ENCODE data around the gene CEP85L.

The CEP85L gene

DNA sequence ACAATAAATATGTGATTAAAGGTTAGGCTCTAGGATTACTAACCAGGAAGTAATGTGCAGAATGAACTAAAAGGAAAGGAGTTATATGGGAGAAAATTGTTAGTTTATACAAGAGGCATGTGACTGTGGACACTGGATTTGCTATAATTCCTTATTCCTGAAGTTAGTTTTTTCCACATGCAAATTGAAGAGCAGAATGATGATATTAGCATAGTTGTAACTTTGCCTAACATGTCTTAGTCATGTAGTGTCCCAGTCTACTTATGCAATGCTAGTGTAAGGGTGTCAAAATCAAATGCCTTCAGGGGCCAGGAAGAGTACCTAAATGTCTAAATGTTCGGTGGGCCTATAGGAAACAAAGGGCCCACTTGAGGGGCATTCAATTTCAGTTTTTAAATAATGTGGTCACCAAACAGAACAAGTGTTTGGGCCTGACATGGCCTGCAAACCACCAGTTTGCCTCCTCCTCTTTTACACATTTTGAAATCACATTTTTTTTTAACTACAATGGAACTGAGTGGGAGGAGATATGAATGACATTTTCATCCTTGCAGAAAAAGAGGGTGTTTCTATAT, 28.0 kb upstream of the CEP85L start:
- Histone ChIP-seq H3K4ac (ENCODE audit: low read depth, low read length) (no peak overlapping the region), H3K79me1 (ENCODE audit: low read length) (no peaks in the 10 kb centered on the region), H3K14ac (ENCODE audit: low read length) (no peak overlapping the region), H2BK120ac (ENCODE audit: insufficient read depth, low read length, poor library complexity) (no peak overlapping the region), H3K4me3 (ENCODE audit: low read depth, low read length) (no peak overlapping the region), H2AFZ (ENCODE audit: insufficient read depth, low read length, poor library complexity) (no peak overlapping the region), H3K4me1 (ENCODE audit: control insufficient read depth in 1 of 2, insufficient read depth in 2 of 2, low read length in 2 of 2) (no peaks in the 10 kb centered on the region), H3K23ac (ENCODE audit: low read length) (no peak overlapping the region), H4K8ac (ENCODE audit: low read depth, low read length) (no peak overlapping the region), H3K9ac (ENCODE audit: low read length) (no peak overlapping the region), H3K18ac (ENCODE audit: low read length) (no peak overlapping the region), H2BK5ac (ENCODE audit: low read depth, low read length, poor library complexity) (no peak overlapping the region), H2BK12ac (ENCODE audit: low read length) (no peak overlapping the region), H2AK5ac (ENCODE audit: low read length) (no peak overlapping the region), H3K4me2 (ENCODE audit: low read length) (no peak overlapping the region), H3K36me3 (ENCODE audit: control insufficient read depth in 1 of 2, insufficient read depth in 2 of 2, low read length in 2 of 2) (no peaks in the 10 kb centered on the region), H3K79me2 (ENCODE audit: control insufficient read depth, insufficient read depth, low read length, poor library complexity) (no peaks in the 10 kb centered on the region), H3K9me3 (ENCODE audit: insufficient read depth, low read depth, low read length) (no peaks in the 10 kb centered on the region), H4K91ac (ENCODE audit: low read depth, low read length) (no peak overlapping the region), H3K27me3 (ENCODE audit: insufficient read depth, low read length) (no peaks in the 10 kb centered on the region), H4K12ac (ENCODE audit: low read depth, low read length) (no peak overlapping the region), H3K27ac (ENCODE audit: low read depth, low read length) (no peak overlapping the region)
- peak in 1 of 2 donors; percentile 34 for DNase-seq
- WGBS (ENCODE audit: extremely low coverage, insufficient coverage, insufficient read length) = no CpG with 5 or more reads among the region's 1 CpG

DNA sequence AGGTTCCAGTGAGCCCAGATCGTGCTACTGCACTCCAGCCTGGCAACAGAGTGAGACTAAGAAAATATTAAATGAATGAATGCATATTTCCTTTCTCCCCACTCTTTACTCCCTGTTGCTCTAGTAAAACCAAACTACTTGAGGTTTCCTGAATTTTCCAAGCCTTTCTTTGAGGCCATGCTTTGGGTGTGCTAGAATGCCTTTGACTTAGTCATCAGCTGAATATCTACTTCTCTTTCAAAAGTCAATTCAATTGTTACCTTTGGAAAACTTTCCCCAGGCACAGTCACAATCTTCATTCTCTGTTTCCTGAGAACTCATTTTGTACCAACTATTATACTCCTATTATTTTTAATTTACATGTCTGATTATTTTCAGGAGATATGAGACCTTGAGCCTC, 27.5 kb upstream of the CEP85L start:
- Histone ChIP-seq H3K14ac (ENCODE audit: low read length) (no peak overlapping the region), H3K9me3 (ENCODE audit: insufficient read depth, low read depth, low read length) (no peaks in the 10 kb centered on the region), H3K79me2 (ENCODE audit: control insufficient read depth, insufficient read depth, low read length, poor library complexity) (no peaks in the 10 kb centered on the region), H2AFZ (ENCODE audit: insufficient read depth, low read length, poor library complexity) (no peak overlapping the region), H3K27ac (ENCODE audit: low read depth, low read length) (no peak overlapping the region), H3K79me1 (ENCODE audit: low read length) (no peaks in the 10 kb centered on the region), H3K4me3 (ENCODE audit: low read depth, low read length) (no peak overlapping the region), H3K23ac (ENCODE audit: low read length) (no peak overlapping the region), H2BK5ac (ENCODE audit: low read depth, low read length, poor library complexity) (no peak overlapping the region), H4K91ac (ENCODE audit: low read depth, low read length) (no peak overlapping the region), H2BK120ac (ENCODE audit: insufficient read depth, low read length, poor library complexity) (no peak overlapping the region), H3K4ac (ENCODE audit: low read depth, low read length) (no peak overlapping the region), H4K8ac (ENCODE audit: low read depth, low read length) (no peak overlapping the region), H2AK5ac (ENCODE audit: low read length) (no peak overlapping the region), H3K9ac (ENCODE audit: low read length) (no peak overlapping the region), H3K4me1 (ENCODE audit: control insufficient read depth in 1 of 2, insufficient read depth in 2 of 2, low read length in 2 of 2) (no peaks in the 10 kb centered on the region), H3K4me2 (ENCODE audit: low read length) (no peak overlapping the region), H3K18ac (ENCODE audit: low read length) (no peak overlapping the region), H2BK12ac (ENCODE audit: low read length) (no peak overlapping the region), H4K12ac (ENCODE audit: low read depth, low read length) (no peak overlapping the region), H3K36me3 (ENCODE audit: control insufficient read depth in 1 of 2, insufficient read depth in 2 of 2, low read length in 2 of 2) (no peaks in the 10 kb centered on the region), H3K27me3 (ENCODE audit: insufficient read depth, low read length) (no peaks in the 10 kb centered on the region)
- no peak for DNase-seq
- no CpG with 5 or more reads among the region's 1 CpG for WGBS (ENCODE audit: extremely low coverage, insufficient coverage, insufficient read length)

DNA sequence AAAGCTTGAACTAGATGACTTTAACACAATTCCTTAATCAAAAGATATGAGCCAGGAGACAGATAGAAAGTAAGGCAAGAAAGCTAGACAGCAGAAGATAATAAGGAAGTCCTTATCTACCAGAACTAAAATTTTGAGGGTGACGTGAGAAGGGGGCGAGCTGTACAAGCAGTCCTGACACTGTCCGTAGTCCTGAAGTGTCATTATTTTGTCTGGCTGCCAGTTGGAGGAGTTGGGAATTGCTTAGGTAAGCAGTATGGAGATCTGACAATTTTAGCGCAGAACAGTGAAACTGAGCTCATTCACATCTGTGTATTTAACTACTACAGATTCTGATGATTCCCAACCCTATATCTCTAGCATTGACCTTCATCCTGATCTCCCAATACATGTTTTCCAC, 25.8 kb upstream of the CEP85L start:
- Histone ChIP-seq H3K4me2 (ENCODE audit: low read length) (no peak overlapping the region), H3K4me3 (ENCODE audit: low read depth, low read length) (no peak overlapping the region), H3K23ac (ENCODE audit: low read length) (no peak overlapping the region), H3K79me1 (ENCODE audit: low read length) (no peaks in the 10 kb centered on the region), H3K18ac (ENCODE audit: low read length) (no peak overlapping the region), H3K9me3 (ENCODE audit: insufficient read depth, low read depth, low read length) (no peaks in the 10 kb centered on the region), H3K27ac (ENCODE audit: low read depth, low read length) (no peak overlapping the region), H3K27me3 (ENCODE audit: insufficient read depth, low read length) (no peaks in the 10 kb centered on the region), H3K79me2 (ENCODE audit: control insufficient read depth, insufficient read depth, low read length, poor library complexity) (no peaks in the 10 kb centered on the region), H3K36me3 (ENCODE audit: control insufficient read depth in 1 of 2, insufficient read depth in 2 of 2, low read length in 2 of 2) (no peaks in the 10 kb centered on the region), H2AK5ac (ENCODE audit: low read length) (no peak overlapping the region), H2BK120ac (ENCODE audit: insufficient read depth, low read length, poor library complexity) (no peak overlapping the region), H2BK5ac (ENCODE audit: low read depth, low read length, poor library complexity) (no peak overlapping the region), H3K4me1 (ENCODE audit: control insufficient read depth in 1 of 2, insufficient read depth in 2 of 2, low read length in 2 of 2) (no peaks in the 10 kb centered on the region), H3K4ac (ENCODE audit: low read depth, low read length) (no peak overlapping the region), H4K8ac (ENCODE audit: low read depth, low read length) (no peak overlapping the region), H3K14ac (ENCODE audit: low read length) (no peak overlapping the region), H2BK12ac (ENCODE audit: low read length) (no peak overlapping the region), H4K91ac (ENCODE audit: low read depth, low read length) (no peak overlapping the region), H3K9ac (ENCODE audit: low read length) (no peak overlapping the region), H2AFZ (ENCODE audit: insufficient read depth, low read length, poor library complexity) (no peak overlapping the region), H4K12ac (ENCODE audit: low read depth, low read length) (no peak overlapping the region)
- DNase-seq = no peak
- no CpG with 5 or more reads among the region's 4 CpGs for WGBS (ENCODE audit: extremely low coverage, insufficient coverage, insufficient read length)

DNA sequence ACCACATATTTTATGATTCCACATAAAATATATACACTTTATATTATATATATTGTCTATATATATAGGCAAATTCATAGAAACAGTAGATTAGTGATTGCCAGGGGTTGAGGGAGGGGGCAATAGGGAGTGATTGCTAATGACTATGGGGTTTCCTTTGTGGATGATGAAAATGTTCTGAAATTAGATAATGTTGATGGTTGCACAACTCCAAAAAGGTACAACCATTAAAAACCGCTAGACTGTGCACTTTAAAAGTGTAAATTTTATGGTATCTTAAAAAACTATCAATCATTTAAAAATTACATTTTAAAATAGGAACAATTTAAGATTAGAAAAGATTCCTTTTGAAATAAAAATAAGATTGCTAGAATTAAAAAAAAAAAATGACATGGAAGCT, 23.8 kb upstream of the CEP85L start:
- H2BK12ac ChIP-seq (ENCODE audit: low read length) = no peak overlapping the region
- no peak overlapping the region for H3K4me2 ChIP-seq (ENCODE audit: low read length)

More for the DNA sequence above, 23.8 kb upstream of the CEP85L start:
- Histone ChIP-seq H3K4me3 (ENCODE audit: low read depth, low read length) (no peak overlapping the region), H2AK5ac (ENCODE audit: low read length) (no peak overlapping the region), H3K79me2 (ENCODE audit: control insufficient read depth, insufficient read depth, low read length, poor library complexity) (no peaks in the 10 kb centered on the region), H3K4me1 (ENCODE audit: control insufficient read depth in 1 of 2, insufficient read depth in 2 of 2, low read length in 2 of 2) (no peaks in the 10 kb centered on the region), H3K4ac (ENCODE audit: low read depth, low read length) (no peak overlapping the region), H4K91ac (ENCODE audit: low read depth, low read length) (no peak overlapping the region), H4K8ac (ENCODE audit: low read depth, low read length) (no peak overlapping the region), H3K36me3 (ENCODE audit: control insufficient read depth in 1 of 2, insufficient read depth in 2 of 2, low read length in 2 of 2) (no peaks in the 10 kb centered on the region), H4K12ac (ENCODE audit: low read depth, low read length) (no peak overlapping the region), H3K27me3 (ENCODE audit: insufficient read depth, low read length) (no peaks in the 10 kb centered on the region), H2AFZ (ENCODE audit: insufficient read depth, low read length, poor library complexity) (no peak overlapping the region), H3K23ac (ENCODE audit: low read length) (no peak overlapping the region), H2BK5ac (ENCODE audit: low read depth, low read length, poor library complexity) (no peak overlapping the region), H3K18ac (ENCODE audit: low read length) (no peak overlapping the region), H3K9ac (ENCODE audit: low read length) (no peak overlapping the region), H3K79me1 (ENCODE audit: low read length) (no peaks in the 10 kb centered on the region), H3K27ac (ENCODE audit: low read depth, low read length) (no peak overlapping the region), H2BK120ac (ENCODE audit: insufficient read depth, low read length, poor library complexity) (no peak overlapping the region), H3K14ac (ENCODE audit: low read length) (no peak overlapping the region), H3K9me3 (ENCODE audit: insufficient read depth, low read depth, low read length) (no peaks in the 10 kb centered on the region)
- DNase-seq = no peak
- WGBS (ENCODE audit: extremely low coverage, insufficient coverage, insufficient read length) = no CpG with 5 or more reads among the region's 1 CpG
